Renal cortex interstitium (tissue), 11 donors: ENCODE measurements around the gene RHOA. TPM values are rescaled to one million over a fixed set of nuclear protein-coding genes. Genes with fewer than 3 reads are reported as not detected.
"Not testable (repeated sequence)": the region's sequence is repeated elsewhere in the genome, so short reads cannot be mapped to it uniquely, and the experiment has no call there.

Experiments
- DNase-seq, 11 donors: peaks; one replicate each; pipeline ENCODE4 v3.0.0-alpha.2; 2013; ENCODE audit warnings: low read depth in 9 of 11, low spot score in 4 of 11; ENCODE audit errors: extremely low read depth in 1 of 11
- polyA plus RNA-seq, 3 donors: library from polyadenylated mRNA; unstranded; fragments of 120-200 nt; gene quantifications; one replicate each; pipeline ENCODE4 v1.2.1, GENCODE V29; 2013; ENCODE audit not compliant: insufficient read length in 3 of 3

Gene RHOA
- polyA plus RNA-seq, 3 donors: 481 to 531 (median 521) TPM

DNA sequence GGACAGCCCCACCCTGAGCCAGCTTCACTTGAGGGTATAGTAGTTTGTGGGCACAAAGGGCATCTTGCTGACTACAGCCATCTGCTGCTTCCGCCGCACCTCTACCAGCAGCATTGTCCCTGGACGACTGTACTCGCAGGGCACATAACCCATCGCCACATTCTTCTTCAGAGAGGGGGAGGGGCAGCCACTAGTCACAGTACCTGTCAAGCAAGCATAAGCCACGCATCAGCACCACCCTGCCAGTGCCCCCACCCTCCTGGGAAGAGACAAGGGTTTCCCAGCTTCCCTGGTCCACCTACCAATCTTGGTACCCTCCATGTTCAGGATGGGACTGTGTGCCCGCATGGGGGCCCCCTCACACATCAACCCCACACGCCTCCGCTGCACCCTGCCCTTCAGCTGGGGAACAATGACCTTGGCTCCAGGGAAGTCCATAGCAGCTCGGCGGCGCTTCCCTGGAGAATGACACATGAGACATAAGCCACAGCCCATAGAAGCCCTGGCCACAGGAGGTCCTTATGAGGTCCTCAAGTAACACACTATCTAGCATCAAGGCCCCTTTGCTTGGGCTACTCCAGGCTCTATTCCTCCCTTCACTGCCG is 5.8 kb upstream of the RHOA start:
- no peak for DNase-seq

DNA sequence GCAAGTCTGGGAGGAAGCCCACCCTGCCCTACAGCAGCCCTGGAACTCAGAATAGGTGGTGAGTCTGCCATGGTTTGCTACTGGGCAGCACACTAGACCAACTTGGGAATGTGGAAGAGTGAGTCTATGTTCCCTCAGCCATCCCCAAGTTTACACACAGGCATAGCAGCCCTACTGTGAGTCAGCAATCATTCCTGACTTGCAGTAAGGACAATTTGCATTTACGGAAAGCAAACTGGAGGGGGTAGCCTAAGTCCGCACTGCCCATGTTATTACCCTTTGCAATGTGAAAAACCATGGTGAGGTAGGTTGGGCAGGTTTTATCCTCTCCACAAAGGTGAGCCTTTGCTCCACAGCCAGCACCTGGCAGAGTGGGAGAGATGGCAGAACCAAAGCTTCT is 5.1 kb upstream of the RHOA start:
- DNase-seq: no peak

DNA sequence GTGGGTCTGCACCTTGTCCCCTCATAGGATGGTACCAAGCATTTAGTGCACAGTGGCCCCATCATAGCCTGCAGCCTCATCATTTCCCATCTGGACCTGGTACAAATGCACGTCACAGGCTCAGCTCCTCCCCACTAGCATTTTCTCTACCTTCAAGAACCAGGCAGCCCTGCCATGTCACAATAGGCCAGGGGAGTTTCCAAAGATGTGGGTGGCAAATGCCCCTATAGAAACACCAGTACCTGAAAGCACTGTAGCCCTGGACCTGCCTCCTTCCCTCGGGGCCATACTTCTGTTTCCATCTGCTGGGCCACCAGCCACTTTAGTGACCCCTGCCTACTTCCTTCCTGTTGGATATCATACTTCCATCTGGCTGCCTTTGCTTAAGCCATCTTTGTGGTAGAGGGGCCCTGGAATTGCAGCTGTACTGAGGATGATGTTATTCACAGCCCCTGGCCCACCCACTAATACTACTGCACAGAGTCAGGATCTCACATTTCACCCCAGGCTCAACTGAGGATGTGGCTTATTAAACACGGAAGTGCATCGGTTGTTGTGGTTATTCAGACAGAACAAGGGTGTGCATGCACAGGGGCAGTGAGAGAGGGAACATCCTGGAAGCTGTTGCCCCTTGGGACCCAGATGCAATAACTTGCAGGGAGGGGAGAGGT is 4.3 kb upstream of the RHOA start:
- no peak for DNase-seq

DNA sequence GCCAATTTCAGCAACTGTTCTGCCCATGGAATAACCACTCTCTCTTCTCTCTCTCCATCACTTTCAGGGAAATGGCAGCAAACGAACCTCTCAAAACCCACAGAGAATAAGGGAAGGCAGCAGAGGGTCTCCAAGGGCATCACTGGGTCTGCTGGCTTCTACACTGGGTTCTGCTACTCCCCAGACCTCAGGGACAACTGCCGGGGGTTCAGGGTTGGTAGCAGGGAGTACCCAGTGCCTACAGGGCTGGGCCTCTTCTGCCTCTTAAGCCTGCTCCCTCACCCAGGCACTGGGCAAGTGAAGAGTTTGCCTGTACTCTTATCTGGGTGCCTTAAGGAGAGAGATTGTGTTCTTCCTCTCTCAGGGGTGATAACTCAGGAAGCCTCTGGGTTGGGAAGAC is 3.0 kb upstream of the RHOA start:
- no peak for DNase-seq

GRCh38 chr3:49413338-49413734 is 1.6 kb upstream of the RHOA start:
- no peak for DNase-seq

DNA sequence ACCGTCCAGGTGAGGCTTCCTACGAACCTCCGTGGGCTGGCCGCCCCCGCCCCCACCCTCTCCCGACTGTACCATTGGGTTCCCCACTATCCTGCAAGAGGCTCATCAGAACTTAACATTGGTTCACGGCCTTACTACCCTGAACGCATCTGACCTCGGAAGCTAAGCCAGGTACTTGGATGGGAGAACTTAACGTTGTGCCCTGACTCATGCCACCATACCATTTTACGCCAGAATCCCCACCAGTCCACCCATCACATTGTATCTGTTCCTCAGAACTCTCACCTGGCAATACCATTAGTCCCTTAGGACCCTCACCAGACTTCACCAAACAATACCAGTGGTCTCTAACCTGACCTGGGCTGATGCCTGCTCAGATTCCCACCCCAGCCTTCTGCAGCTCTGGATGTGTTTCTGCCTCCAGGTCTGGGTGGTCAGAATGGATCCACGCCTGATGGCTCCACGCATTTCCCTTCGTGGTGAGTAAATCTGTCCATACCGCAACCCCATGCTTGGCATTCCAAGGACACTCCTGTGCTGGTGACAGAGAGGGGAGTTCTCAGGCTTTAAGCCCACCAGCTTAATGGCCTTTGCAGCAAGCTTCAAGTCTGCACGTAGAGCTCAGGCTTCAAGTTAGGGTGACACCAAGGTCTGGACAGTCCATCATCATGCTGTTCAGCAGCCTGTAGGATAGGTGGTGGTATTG is 1.0 kb upstream of the RHOA start:
- DNase-seq: no peak

DNA sequence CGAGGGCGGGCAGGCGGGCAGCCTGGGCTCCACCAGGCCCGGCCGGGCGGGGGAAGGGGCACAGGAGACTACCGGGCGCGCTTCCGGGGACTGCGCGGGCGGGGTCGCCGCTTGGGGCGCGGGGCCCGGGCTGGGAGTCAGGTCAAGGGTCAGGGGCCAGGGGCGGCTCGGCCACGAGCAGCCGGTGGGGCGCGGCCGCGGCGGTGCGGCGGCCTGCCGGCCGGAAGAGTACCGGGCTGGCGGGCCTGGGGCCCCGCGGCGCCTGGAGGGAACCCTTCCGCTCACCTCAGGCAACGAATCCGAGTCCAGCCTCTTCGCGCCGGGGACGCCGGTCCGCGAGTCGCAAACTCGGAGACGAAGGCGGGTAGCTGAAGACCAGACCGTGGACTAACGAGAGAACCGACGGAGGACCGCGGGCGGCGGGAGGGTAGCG is 225 bp downstream of the RHOA start:
- no peak for DNase-seq

DNA sequence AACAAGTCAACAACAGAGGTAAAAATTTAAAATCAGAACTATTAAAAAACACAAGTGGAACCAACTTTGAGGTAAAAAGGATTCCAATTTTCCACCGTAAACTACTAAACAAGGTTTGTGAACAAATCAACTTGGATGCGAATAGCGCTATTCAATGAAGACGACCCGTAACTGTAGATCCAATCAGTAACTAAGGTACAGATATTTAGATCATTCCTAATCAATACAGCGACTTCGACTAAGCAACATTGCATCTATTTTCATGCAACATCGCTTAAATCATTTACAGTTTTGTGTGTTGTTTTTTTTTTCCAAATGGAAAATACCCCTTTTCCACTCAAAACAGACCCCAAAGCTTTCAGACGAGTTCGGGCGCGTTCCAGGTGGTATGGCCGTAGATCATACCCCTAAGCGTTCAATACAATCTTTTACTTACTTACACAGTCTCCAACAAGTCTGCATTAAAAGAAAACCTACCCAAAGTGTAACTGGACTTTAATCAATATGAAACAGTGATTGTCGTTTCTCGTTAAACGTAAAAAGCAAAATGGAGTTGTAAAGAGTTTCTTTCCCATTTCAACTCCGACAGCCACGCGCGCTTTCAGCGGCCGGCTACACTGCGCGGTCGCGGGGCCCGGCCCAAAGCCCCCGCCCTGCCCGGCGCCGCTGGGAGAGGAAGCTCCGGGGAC is 786 bp downstream of the RHOA start:
- no peak for DNase-seq

DNA sequence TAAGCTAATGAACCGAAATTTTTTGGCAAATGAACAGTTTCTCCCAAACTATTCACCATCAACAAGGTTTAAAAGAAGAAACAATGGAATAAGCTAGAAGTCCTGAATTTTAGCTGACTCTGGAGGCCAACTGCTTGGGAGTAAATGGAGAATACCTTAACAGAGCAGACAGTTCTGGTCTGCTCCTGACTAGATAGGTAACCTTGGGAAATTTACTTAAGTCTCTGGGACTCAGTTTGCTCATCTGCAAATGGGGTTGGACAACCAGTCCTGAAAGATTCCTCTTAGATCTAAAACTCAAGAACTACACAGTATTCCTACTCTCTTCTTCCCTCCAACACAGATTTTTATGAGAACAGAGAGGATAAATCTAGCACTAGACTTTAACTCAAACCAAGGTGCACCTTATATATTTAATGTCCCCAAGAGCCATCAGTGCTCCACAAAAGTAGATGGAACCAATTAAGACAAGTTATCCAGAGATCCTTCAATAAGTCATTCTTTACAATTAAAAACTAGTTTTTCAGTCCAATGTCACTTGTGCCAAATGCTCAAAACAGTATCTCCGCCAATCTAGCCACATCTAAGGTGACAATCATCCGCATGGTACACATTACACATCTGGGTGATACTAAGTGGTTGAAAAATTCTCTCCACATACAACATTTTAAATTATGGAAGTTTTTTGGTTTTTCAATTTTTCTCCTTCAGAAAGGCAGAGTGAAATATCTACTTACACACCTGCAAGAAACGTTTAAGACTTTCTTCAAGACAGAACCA is 1.5 kb downstream of the RHOA start:
- DNase-seq: no peak

DNA sequence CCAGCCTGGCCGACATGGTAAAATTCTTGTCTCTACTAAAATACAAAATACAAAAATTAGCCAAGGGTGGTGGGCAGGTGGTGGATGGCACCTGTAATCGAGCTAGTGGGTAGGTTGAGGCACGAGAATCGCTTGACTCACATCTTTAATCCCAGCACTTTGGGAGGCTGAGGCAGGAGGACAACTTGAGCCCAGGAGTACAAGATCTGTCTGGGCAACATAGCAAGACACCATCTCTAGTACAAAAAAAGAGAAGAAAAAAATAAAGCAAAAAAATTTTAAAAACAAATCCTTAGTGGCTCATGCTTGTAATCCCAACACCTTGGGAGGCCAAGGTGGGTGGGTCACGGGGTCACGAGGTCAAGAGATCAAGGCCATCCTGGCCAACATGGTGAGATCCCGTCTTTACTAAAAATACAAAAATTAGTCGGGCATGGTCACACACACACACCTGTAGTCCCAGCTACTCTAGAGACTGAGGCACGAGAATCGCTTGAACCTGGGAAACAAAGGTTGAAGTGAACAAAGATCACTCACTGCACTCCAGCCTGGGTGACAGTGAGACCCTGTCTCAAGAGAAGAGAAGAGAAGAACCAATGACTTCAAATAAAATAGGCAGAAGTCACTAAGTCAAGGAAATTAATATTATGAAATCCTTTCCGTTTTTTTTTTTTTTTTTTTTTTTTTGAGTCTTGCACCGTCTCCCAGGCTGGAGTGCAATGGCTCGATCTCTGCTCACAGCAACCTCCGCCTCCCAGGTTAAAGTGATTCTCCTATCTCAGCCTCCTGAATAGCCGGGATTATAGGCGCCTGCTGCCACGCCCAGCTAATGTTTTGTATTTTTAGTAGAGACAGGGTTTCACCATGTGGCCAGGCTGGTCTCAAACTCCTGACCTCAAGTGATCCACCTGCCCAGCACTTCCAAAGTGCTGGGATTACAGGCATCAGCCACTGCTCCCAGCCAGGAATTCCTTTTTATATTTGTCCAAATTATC is 4.9 kb downstream of the RHOA start:
- no peak for DNase-seq

DNA sequence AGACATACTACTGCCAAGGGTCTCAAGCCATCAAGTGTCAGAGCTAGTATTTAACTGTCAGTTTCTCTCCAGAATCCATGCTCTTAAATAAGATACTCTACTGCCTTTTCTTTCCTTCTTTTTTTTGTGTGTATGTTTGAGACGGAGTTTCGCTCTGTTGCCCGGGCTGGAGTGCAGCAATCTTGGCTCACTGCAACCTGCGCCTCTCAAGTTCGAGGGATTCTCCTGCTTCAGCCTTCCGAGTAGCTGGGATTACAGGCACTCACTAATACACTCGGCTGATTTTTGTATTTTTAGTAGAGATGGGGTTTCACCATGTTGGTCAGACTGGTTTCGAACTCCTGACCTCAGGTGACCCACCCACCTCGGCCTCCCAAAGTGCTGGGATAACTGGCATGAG is 6.2 kb downstream of the RHOA start:
- DNase-seq: not testable (repeated sequence)

DNA sequence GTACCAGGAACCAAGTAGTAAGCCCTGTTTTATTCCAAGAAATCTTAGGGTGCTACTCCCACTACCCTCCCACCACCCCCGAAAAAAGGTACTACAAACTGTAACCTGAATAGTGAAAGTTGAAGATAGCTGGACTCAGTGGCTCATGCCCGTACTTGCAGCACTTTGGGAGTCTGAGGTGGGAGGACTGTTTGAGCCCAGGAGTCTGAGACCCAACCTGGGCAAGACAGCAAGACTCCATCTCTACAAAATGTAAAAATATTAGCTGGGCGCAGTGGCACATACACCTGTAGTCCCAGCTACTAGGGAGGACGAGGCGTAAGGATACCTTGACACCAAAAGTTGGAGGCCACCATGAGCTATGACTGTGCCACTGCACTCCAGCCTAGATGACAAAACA is 7.9 kb downstream of the RHOA start:
- DNase-seq: no peak

DNA sequence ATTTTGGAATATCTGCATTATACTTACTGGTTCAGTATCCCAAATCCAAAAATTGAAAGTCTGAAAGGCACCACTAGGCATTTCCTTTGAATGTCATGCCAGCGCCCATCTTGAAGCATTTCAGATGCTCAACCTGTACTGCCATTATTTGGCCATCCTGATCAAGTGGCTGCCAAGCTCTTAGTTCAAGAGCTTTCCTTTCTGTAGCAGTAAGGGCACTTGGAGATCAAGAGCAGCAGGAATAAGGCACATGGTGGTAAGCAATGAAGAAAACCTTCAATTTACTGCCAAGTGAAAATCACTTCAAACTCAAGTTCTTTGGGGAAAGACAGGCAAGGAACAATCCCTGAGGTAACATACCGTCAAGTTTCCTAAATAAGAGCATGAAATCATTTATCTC is 10.0 kb downstream of the RHOA start:
- DNase-seq: no peak

GRCh38 chr3:49399461-49399860 is 12.3 kb downstream of the RHOA start:
- no peak for DNase-seq

- peak in 1 of 11 donors; percentile 22 for DNase-seq
These were observed 14.3 kb downstream of the RHOA start for GRCh38 chr3:49397470-49397869.

DNA sequence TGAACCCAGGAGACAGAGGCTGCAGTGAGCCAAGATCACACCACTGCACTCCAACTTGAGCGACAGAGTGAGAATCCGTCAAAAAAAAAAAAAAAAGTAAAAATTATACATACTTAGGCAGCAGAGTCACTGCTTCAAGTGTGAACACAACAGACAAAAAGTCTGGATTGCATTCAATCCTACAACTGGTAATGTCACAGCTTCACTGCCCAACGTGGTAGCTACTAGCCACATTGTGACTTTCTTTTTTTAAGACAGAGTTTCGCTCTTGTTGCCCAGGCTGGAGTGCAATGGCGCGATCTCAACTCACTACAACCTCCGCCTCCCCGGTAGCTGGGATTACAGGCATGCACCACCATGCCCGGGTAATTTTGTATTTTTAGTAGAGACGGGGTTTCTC is 20.5 kb downstream of the RHOA start:
- DNase-seq: not testable (repeated sequence)

DNA sequence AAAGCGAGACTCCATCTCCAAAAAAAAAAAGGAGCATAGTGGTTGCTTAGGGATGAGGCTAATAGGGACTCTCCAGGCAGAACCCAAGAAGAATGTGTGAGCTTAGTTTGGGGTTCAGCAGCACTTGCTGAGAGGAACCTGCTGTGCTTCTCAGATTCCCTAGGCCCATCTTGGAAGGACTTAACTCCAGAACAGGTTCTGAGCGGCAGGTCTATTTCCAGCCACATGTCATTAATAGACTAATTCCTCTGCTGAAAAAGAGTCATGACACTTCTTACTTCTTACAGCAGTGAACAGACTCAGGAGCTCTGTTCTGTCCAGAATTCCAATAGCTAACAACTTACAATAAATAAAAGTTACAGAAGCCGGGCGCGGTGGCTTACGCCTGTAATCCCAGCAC is 22.5 kb downstream of the RHOA start:
- no peak for DNase-seq

- DNase-seq: no peak
These were observed 23.4 kb downstream of the RHOA start for GRCh38 chr3:49388289-49388820.
